HG02571 (cell line): ENCODE measurements around the gene ANKRD17.

Source experiments
- ATAC-seq: cut with Tn5 transposase; IDR thresholded peaks from one replicate; pipeline ENCODE4 v1.9.1; 2021; ENCODE audit warnings: mild to moderate bottlenecking, moderate library complexity; ENCODE audit not compliant: unreplicated experiment

Gene ANKRD17

DNA sequence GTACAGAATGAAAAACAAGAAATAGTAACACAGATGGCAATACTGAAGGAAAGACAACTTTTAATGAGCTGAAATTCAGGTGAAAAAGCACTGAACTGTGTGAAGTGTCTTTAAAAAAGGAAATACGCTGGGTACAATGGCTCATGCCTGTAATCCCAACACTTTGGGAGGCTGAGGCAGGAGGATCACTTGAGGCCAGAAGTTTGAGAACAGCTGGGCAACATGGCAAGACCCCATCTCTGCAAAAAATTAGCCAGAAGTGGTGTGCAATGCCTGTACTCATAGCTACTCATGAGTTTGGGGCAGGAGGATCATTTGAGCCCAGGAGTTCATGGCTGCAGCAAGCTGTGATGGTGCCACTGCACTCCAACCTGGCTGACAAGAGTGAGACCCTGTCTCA is 129.3 kb downstream of the ANKRD17 start:
- ATAC-seq = no peak

DNA sequence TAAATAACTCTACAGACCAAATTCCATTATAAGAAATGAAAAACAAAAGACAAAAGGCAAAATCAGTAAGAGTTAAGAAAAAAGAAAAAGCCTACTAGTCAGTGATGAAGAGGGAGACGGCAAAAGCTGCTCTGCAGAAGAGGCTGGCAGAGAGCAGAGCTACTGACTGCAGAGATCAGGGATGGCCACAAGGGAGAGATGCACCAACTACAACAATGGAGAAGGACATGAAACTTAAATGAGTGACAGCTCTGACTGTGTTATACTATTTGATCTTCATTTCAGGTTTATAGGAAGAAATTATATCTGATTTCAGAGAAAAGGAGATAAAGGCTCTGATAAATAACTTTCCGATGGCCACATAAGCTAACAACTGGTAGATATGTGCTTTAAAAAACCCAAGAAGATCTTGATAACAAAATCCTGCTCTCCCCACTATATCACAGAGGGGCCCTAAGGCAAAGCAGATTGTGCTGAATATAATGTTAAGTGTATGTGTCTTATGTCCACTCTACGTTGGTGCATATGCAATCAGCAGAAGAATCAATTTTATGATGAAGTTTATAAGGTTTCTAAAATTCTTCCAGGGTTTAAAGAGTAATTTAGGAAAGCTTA is 130.7 kb downstream of the ANKRD17 start:
- no peak for ATAC-seq

DNA sequence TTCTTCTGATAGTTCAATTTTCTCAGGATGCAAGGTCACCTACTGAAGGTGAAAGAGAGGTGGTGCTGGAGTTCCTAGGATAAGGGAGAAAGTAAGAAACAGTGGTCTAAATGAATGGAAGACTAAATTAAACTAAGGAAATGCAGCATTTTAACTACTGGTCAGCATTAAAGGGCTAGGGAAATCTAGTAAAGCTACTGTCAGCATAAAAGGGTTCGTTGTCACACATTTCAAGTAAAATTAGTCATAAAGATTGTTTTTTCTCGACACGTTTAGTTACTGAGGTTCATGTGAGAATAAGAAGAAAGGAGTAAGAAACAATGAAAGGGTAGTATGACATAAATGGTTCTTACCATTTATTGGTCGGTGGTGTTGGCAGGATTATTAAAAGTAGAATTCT is 149.1 kb downstream of the ANKRD17 start:
- no peak for ATAC-seq

DNA sequence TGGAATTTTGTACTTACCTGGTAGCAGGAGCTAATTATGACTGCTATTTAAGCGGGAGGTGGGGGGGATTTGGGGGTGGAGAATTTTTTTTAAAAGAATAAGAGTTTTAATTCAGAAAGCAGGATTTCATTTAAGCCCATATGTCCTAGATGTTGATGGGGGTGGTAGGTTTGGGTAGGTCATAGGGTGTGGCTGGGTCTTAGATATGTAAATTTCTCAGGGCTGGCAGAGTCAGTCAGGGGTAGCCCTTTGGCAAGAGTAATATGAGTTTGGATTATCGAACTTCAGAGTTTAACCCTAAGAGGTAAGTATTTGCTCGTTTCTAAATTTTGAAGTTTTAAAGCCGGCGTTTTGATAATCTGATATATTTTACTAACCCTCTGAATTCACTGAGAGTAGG is 153.9 kb downstream of the ANKRD17 start:
- ATAC-seq = no peak

DNA sequence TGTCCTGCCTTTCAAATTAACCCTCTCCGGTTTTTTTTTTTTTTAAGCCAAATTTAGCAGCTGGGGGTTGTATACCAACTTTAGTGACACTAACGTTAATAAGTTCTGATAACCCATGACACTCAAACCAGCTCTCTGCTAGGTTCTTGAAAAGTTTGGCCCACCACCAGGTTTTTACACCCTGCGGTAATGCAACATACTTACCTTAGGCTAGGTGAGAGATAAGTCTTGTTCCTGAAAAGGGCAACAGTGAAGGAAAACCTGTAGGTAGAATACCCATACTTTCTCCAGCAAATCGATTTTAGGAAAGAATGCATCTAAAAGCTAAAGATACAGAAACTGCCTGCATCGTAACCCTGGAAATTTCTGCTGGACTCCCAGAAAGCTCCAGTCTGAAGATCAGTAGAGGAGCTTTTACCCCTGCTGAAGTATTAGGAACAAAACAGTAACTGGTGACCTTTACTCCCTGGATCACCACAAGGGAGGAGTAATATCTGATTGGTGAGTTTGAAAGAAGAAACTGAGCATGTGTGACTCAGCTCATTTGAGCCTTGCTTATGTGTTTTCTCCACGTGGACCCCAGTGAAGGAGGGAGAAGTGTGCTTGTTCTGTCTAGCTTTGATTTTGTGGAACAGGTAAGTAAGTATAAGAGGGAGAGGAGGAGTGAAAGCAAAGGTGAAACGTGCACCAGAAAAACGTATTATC is 154.6 kb downstream of the ANKRD17 start:
- ATAC-seq = no peak

DNA sequence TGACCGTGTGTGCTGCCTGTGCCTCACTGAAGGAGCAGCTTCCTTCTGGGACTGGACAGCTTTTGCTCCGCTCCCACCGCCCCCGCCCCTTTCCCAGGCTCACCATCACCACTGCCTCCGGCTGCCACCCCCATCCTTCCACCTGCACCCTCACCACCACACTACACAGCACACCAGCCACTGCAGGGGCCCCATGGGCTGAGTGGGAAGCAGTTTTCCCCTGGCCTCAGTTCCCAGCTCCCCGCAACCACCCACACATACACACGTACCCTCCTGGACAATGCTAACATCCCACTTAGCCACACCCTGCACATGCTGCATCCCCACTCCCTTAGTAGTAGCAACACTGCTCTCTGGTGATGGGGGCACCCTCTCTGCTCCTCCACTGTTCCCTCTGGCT is 159.5 kb downstream of the ANKRD17 start:
- ATAC-seq = no peak

DNA sequence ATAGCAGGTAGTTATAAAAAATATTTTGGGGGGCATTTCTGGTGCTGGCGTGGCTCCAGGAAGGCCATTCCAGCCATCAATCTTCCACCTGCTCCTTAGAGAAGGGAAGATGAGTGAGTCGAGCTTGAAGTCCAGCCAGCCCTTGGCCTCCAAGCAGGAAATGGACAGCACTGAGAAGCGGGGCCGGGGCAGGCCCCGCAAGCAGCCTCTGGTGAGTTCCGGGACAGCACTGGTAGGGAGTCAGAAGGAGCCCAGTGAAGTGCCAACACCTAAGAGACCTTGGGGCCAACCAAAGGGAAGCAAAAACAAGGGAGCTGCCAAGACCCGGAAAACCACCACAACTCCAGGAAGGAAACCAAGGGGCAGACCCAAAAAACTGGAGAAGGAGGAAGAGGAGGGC is 159.9 kb downstream of the ANKRD17 start:
- no peak for ATAC-seq

DNA sequence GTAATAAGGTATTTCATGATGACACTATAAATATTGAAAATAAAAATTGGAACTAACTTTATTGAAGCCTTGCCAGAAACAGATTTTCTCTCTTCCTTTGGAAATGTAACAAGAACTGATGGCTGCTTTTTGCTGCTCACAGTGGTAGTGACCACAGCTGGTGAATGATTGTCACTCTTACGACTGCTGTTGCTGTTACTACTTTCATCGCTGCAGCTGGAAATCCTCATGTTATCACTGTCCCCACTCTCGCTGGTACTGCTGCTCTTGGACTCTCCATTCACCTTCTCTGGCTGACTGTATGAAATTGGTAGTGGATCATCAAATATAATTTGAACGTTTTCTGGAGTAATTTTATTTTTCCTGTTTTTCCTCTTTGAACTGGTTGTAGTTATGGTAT is 160.6 kb downstream of the ANKRD17 start:
- no peak for ATAC-seq

DNA sequence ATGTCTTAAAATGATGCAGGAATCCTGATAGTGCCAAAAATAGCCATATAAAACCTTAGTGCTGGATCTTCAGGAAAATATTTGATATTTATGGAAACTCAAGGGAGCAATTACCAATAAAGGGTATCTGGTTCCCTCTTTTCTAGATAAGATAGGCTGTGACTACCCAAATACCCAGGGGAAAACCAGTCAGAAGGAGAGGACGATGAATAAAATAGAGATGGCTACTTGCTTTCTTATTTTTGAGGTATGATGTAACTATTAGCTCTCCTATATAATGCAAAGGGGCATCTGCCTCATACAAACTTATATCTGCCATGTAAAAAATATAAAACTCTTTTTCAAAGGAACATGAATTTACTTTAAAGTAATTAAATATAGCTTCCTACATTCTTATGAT is 165.7 kb downstream of the ANKRD17 start:
- ATAC-seq = no peak

DNA sequence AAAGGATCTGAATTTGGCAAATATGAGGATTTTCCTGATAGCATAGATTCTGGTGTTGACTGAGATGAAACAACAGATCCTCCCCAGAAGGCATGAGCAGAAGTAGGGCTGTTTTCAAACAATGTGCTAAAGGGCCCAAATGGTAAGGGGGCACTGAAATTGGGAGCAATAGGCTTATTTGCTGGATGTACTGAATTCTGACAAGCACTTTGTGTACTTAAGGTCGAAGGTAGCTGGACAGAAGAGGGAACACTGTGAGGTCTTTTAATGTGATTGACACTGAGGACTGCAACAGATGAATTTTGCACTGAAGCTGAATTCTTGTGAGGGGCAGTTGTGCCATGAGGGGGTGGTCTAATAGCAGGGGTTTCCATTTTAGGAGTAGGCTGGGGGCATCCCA is 167.9 kb downstream of the ANKRD17 start:
- no peak for ATAC-seq

DNA sequence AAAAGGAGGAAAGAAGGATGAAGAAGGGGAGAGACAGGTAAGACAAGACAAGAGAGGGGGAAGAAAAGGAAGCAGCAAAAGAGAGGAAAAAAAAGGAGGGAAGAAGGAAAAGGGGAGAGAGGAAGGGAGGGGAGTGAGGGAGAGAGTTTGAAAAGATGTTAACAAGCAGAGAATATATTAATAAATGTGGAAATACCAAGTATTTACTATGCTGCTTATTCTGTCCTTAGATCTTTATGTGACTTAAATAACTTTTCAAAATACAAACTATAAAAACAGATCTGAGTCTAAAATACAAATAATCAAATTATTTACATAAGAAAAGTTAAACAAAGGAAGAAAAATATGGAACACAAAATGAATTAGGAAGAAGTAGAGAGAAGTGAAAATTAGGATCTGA is 170.7 kb downstream of the ANKRD17 start:
- no peak for ATAC-seq

DNA sequence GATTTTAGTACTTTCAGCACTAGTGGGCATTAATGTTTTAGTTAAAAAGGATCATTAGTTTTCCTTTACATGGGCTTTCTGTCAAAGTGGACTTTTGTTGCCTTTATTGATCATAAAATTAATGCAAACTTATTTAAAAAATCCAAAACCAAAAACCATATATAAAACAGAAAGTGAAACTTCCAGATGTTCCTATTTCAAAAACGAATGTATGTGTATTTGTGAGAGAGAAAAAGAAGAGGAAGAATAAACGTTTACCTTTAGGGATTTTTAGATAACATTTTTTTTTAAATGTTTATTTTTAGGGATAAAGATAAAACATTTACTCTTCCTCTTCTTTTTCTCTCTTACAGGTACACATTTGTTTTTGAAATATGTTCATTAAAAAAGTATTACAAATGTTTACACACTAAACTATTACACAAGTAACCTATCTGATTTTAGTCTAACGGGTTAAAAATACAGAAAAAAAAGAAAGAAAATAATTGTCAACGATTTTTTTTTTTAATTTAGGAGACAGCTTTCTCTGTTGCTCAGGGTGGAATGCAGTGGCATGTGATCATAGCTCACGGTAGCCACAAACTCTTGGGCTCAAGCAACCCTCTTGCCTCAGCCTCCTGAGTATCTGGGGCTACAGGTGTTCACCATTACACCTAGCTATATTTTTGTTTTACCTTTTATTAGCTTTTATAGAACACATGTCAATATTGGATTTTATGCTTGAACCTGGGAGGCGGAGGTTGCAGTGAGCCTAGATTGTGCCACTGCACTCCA is 172.3 kb downstream of the ANKRD17 start:
- no peak for ATAC-seq

DNA sequence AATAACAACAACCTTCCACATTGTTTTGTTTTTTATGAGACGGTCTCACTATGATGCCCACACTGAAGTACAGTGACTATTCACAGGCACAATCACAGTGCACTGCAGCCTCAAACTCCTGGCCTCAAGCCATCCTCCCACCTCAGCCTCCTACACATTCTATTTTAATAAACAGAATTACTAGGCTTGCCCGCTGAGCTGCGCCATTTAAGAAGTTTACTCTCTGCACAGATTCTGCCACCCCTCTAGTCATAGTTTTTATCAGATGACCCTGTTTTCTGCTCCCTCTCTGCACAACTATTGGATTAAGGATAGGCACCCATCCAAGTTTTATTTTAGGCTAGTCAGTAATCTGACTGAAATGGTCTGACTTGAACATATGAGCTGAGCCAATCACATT is 177.8 kb downstream of the ANKRD17 start:
- peak; percentile 70 for ATAC-seq

DNA sequence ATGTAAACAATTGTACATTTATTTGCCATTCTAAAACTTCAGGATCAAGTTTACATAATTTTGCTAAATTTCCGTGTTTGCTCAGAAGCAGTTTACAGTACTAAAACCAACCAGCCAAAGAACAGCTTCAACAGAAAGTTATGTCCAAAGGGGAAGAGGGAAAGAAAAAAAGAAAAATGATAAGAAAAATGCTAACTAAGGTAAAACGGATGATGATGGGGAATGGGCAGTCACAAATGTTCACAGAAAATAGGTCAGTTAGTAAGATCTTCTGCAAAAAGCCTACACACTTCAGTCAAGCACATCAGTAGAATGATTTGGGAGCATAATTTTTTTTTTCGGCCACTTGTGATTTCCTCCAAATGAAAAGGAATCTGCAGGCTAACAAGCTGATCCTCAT is 182.8 kb downstream of the ANKRD17 start:
- ATAC-seq = no peak

DNA sequence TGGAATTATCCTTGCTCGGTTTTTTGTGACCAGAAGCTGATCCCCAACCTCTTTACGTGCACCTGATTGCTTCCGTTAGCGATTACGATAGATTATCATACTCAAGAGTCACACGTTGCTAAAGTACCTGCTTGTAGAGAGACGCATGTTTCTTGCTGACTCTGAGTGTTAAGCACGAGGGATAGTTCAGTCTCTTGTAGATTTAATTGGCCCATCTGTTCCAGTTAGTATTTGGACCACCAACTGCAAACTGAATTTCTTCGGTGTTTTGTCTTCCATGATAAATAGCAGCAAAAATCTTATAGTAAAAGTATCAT is 188.6 kb downstream of the ANKRD17 start:
- peak; percentile 9 for ATAC-seq

DNA sequence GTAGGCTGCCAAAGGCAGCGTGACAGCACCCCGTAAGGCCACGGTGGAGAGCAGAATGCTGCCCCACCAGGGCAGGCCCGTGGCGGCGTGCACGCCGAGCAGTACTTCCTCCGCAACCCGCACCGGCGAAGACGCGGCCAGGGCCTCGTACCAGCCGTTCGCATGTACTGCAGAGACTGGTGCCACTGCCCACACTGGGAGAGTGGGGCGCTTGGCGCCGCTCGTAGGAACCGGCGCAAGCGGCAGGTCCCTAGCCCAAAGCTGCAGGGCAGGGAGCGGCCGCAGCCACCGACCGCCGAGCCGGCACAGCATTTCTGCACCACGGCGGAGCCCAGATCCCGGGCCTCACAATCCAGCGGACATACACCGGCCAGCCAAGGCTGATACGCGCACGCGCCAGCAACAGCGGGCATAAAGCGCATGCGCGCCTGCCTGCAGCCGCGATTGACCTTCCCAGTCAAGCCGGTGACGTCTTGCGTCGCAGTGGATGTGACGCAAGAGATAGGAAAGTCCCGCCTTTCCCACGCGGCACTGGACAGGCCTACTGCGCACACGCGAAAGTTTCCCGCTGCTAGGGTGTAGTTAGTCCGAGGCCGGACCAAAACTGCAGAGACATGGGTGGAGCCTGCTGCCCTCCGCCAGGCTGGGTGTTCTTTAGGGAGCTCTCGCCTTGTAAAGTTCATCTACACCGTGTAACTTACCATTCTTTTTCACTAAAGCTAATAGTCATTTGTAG is 189.1 kb downstream of the ANKRD17 start, which contains the start of gene COX18:
Gene COX18 (minus strand): TSS at position 379 of the 736 bp plus-strand sequence. CDS start 67 bp downstream, at position 312.
- peak; percentile 85 for ATAC-seq

DNA sequence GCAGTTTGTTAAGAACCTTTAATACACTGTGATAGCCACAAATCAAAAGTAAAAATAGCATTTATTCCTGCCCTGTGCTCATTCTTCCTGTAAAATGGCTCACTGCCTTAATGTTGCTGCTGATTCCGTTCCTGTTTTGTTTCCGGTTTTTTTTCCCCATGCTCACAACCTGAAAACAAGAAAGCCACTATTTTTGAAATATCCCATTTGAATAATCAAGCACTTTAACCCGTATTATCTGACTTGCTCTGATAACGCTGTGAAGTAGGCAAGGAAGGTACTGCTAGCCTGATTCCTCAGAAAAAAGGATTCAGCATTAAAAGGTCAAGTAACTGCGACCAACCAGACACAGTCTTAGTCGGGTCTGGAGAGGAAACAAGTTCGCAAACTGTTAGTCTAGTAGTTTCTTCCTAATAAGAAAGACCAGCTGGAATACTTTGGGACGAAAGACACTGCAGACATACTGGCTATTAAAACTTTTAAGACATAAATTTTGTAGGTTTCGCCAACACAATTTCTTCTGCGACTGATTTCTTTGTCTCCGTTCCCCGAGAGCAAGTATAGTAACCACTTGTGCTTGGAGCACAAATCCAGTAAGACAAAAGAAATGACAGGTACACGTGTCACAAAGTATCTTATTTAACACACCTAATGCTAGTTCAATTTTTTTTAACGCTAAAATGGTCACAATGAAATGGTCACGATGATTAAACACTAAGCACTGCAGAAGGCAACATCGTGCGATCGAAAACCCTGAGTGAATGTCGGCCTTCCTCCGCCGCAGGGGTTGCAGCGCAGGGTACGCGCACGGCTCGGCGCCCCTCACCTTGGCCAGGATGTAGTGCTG is 189.9 kb downstream of the ANKRD17 start:
- ATAC-seq = peak; percentile 1

DNA sequence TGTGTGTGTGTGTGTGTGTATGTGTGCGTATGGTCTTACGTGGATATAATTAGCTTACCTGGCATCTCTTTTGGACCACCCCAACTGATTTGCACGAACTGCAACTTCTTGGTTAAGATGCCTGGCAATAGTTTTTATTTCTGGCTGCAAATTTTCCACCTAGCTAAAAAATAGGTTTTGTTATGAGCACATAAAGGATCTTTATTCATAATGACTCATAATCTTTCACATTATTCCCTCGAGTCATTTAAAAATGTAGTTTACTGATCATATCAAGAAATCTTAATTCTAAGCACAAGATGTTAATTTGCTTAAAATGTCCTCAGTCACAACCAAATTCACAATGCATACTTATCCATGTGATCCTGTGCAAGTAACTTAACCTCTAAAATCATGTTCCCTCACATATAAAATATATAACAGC is 190.6 kb downstream of the ANKRD17 start:
- no peak for ATAC-seq

DNA sequence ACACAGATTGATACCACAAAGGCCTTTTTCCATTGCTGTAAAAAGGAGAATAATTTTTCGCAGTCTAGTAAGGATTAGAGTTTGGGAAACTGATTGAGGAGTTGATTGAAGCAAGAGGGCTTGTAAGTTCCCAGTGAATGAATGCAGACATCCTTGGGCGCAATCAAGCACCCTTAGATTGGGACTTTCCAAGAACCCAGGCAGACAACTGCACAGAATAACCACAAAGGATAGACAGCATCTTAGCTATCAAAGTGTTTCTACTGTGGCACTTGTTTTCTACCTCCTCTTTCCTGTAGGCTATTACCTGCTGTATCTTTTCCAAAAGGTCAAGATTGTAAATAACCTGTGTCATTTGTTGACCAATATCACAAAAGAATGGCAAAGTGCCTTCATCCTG is 191.7 kb downstream of the ANKRD17 start:
- no peak for ATAC-seq

DNA sequence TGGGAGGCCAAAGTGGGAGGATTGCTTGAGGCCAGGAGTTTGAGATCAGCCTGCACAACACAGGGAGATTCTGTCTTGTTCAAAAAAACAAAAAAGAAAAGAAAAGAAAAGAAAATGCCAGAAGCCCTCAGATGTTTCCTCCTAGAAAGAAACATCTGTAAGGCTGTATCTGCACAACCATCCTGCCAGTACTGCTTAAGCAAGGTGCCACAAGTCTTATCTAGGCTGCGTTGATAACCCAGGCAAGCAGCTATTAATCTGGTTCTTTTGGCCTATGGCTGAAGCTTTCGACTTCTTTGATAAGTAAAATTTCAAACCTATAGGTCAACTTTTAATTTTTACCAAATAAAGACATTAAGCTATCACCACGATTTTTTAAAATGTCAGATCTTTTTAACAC is 192.2 kb downstream of the ANKRD17 start:
- ATAC-seq = no peak

DNA sequence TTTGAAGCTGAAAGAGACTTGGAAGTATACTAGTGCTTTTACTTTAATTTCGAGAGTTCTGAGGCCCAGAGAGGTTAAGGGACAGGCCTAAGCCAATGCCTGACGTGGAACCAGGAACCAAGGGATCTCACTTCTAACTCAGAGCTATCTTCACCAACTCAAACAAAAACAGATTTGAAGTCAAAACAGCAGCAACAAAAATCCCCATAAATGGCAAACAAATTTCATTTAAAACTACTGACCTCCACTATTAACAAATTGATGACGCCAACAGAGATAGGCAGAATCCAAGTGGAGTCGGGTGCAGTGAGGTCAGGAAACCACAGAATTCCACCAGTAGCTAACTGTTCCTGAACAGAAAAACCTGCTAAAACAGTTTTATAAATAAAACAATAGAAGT is 194.1 kb downstream of the ANKRD17 start:
- no peak for ATAC-seq
